ENCODE data around the gene DNAJB12.

DNA sequence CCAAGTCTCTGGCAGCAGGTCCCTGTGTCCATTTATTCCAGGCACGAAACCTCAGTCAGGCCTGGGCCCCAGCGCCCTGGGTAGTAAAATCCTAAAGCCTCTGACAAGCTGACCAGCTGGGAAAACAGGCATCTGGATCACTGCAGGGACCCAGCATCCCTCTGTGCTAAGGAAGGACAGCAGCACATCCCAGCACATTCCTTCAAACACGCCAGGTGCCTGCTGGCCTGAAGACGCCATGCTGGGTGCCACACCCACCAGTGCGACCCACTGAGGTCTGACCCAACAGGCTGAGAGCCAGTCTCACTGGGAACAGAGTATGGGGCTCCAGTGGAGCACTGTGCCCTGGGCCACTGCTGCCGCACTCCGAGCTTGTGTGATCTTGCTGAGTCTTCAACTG is 6.4 kb downstream of the DNAJB12 start:
- TF ChIP-seq EZH2phosphoT487 (IDR thresholded peaks at IDR 0.05; ENCODE audit: borderline replicate concordance, low read length): no peak
- TF ChIP-seq, protein P1, sequence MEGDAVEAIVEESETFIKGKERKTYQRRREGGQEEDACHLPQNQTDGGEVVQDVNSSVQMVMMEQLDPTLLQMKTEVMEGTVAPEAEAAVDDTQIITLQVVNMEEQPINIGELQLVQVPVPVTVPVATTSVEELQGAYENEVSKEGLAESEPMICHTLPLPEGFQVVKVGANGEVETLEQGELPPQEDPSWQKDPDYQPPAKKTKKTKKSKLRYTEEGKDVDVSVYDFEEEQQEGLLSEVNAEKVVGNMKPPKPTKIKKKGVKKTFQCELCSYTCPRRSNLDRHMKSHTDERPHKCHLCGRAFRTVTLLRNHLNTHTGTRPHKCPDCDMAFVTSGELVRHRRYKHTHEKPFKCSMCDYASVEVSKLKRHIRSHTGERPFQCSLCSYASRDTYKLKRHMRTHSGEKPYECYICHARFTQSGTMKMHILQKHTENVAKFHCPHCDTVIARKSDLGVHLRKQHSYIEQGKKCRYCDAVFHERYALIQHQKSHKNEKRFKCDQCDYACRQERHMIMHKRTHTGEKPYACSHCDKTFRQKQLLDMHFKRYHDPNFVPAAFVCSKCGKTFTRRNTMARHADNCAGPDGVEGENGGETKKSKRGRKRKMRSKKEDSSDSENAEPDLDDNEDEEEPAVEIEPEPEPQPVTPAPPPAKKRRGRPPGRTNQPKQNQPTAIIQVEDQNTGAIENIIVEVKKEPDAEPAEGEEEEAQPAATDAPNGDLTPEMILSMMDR (conservative IDR thresholded peaks at IDR 0.05; ENCODE audit: low read depth, low read length): no peak
